Stimulated activated CD4-positive, alpha-beta T cell treated with anti-CD3 and anti-CD28 coated beads, Interleukin-4, amount 100 ng/mL, for 1 hour (primary cell): ENCODE results near the gene C1QTNF9B.
"Not testable (repeated sequence)": the region's sequence is repeated elsewhere in the genome, so short reads cannot be mapped to it uniquely, and the experiment has no call there.

Experiments used
- DNase-seq: peaks from one replicate; pipeline ENCODE4 v3.0.0-alpha.2; 2020

The C1QTNF9B gene

DNA sequence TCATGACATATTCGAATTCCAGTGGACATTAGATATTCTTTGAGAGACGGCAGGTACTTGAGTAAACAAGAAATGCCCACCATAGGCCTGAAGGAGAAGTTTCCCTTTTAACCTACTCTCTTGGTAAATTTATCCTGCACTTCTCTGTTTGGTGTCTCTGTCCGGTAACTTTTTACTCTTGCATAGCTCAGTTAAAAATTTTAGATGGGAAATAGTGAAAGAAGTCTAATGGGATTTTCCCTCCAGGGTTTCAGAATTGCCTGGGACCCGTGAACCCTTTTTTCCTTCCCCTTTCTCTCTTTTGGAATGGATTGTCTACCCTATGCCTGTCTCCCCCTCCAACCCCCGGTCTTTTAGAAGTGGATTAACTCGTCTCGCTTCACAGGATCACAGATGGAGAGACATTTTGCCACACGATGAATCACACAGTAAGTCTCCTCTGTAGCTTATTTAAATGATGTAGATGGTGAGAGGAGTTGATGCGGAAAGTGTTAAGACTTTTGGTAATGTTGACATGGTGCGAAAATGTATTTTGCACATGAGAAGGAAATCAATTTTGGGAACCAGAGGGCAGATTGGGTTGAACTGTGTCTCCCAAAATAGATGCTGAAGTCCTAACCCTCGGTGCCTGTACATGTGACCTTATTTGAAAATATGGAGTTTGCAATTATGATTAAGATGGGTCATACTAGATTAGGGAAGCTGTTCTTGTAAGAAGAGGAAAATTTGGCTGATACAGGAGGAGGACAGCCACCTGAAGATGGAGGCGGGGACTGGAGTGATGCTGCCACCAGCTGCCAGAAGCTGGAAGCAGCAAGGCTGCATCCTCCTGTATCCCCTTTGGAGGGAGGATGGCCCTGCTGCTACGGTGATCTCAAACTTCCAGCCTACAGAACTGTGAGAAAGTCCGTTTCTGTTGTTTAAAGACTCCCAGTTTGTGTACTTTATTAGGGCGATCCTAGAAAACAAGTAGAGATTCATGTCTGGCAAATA, 7.4 kb downstream of the C1QTNF9B start:
- DNase-seq: no peak

- peak; percentile 93 for DNase-seq
Observed at GRCh38 chr13:23888658-23889614, 8.4 kb downstream of the C1QTNF9B start, which contains the start of gene MIPEP. TSS of gene MIPEP (minus strand) at chr13:23889400. CDS start at chr13:23889320, 80 bp downstream.

DNA sequence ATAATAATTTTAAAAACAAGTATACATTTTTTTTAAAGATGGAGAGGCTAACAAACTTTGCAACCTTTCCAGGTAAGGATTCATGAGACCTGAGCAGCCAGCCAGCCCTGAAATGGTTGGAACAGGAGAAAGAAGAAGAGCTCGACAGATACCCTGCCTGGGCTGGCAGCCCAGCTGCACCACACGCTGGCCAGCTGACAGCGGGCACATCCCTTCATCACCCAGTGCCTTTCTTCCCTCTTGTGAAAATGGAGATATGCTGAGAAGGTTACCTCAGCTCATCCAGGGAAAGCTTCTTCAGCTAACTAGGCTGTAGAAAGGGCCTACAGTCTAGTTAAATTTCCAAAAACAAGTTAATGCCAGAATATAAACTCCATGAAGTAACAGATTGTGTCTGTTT, 12.9 kb downstream of the C1QTNF9B start:
- not testable (repeated sequence) for DNase-seq

DNA sequence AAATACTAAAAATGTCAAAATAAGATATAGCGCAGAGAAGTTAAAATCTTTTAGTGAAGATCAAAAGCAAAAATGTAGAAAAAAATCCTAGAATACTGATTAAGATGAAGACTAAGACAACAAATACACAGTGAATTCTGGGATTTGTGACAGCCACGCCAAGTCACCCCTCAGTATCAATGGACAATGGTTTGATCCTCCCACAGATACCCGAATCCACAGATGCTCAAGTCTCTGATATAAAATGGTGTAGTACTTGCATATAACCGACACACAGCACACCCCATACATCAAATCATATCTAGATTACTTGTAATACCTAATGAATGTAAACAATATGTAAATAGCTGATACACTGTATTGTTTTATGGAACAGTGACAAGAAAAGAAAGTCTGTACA, 14.0 kb downstream of the C1QTNF9B start:
- no peak for DNase-seq

DNA sequence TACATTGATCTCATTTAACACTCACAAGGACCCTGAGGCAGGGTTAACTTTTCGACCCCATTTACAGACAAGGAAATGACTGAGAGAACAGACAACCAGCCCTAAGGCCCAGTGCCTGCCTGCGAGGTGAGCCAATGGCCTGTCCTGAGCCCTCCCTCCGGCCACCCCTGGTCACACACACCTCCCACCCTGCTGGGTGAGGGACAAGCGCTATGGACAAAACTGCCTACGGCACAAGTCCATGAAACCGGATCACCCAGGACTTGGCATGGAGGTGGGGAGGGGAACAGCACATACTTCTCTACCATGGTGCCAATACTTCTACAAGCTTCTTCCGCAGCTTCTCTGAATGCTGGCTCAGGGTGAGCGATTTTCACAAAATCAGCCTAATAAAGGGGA, 15.9 kb downstream of the C1QTNF9B start:
- DNase-seq: not testable (repeated sequence)

- DNase-seq: not testable (repeated sequence)
Observed at GRCh38 chr13:23880493-23881401, 16.6 kb downstream of the C1QTNF9B start.

DNA sequence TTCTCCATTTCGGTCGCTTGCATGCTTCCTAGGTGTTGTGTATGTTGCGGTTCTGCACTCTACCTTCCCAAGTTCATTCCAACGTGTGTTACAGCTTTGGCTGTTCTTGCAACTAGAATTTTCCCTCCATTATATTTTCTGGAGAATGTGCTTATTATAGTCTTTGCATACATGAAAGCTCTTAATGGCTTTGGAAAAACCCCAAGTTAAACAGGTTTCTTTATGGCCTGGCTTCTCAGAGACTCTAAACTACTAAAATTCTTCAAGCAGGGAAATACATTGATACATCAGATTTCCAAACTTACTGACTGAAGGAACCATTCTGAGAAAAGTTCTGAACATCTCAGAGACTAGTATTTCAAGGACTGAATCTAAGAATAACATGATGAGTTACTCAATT, 20.0 kb downstream of the C1QTNF9B start:
- DNase-seq: no peak

GRCh38 chr13:23876265-23876664, 21.0 kb downstream of the C1QTNF9B start:
- DNase-seq: no peak

DNA sequence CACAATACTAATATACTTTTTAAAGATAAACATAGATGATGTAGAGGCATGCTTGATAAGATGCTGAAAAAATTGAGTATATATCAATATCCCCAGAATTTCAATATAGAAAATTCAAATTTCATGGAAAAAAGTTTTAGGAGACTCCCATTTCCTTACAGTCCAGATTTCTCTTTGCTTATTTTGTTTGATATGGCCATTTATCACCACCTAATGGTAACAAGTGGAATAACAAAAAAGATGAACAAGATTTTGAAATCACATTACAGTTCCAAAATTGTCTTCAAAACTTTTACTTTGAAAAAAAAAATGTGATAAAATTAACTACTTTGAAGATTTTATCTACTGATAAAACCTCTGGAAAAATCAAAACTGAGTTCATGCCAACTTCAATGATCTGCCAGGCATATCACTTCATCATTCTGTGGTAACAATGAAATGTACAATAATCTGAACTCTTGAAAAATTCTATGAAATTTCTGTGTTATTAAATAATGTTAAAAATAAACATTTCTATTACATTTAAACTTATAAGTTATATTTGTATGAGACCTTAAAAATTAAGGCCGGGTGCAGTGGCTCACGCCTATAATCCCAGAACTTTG, 25.6 kb downstream of the C1QTNF9B start:
- DNase-seq: no peak

- no peak for DNase-seq
Observed at GRCh38 chr13:23870356-23871140, 26.8 kb downstream of the C1QTNF9B start.

GRCh38 chr13:23868521-23868920, 28.8 kb downstream of the C1QTNF9B start:
- no peak for DNase-seq

DNA sequence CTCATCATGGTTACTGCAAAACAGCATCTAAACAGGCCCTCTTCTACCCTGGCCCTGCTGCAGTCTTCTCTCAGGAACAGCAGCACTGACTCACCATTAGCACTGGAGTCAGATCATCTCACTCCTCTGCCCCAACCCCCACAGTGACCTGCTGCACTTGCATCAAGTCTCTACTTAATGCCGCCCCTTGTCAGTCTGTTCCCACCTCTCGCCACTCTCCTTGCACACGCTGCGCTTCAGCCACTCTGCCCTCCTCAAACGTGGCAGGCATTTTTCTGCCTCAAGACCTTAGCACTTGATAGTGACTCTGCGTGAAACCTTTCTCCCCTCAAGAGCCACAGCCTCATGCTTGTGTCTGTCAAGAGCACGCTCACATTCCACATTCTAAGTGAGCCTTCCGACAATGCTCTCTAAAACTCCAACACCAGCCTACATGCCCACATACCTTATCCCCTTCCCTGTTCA, 30.2 kb downstream of the C1QTNF9B start:
- DNase-seq: no peak

- DNase-seq: no peak
Observed at GRCh38 chr13:23866420-23867026, 30.8 kb downstream of the C1QTNF9B start.

- DNase-seq: no peak
Observed at GRCh38 chr13:23865906-23866305, 31.4 kb downstream of the C1QTNF9B start.

- no peak for DNase-seq
Observed at GRCh38 chr13:23865026-23865425, 32.3 kb downstream of the C1QTNF9B start.

- DNase-seq: no peak
Observed at GRCh38 chr13:23861310-23861709, 36.0 kb downstream of the C1QTNF9B start.

- DNase-seq: no peak
Observed at GRCh38 chr13:23859904-23860303, 37.4 kb downstream of the C1QTNF9B start.

DNA sequence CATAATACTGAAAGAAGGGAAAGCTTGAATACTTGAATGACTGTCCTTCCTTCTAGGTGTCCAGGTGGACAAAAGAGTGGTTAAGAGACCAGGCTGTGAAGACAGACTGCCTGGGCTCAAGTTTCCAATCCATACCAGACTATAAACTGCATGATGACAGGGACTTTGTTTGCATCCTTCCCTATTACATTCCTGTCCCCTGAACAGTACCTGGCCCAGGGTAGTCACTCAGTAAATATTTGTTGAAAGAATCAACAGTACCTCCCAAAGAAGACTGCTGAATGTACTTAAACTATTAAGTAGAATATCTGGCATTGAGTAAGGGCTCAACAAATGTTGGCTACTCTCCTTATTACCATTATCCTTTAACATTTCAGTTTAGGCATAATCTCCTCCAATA, 37.8 kb downstream of the C1QTNF9B start:
- no peak for DNase-seq

GRCh38 chr13:23858546-23858945, 38.8 kb downstream of the C1QTNF9B start:
- DNase-seq: no peak

- DNase-seq: no peak
Observed at GRCh38 chr13:23856008-23856750, 41.1 kb downstream of the C1QTNF9B start.
